ENCODE results near the gene ATP6V1C2. TPM values are rescaled to one million over a fixed set of nuclear protein-coding genes. Genes with fewer than 3 reads are reported as not detected.

ATP6V1C2 gene
- total and polyA plus RNA-seq, 2 donors (not counting 3 experiments of a cell fraction or from before 2014, with no cell fraction given): 0.03 to 0.13 TPM

- Histone ChIP-seq H2AFZ (ENCODE audit: low read depth, low read length) (no peak overlapping the region), H3K9me1 (replicated peaks; ENCODE audit: control insufficient read depth, extremely low read depth, insufficient read depth, low read length) (no peaks in the 10 kb centered on the region), H3K27me3 (ENCODE audit: control insufficient read depth in 2 of 2, insufficient read depth in 2 of 2, low read length in 2 of 2) (no peaks in the 10 kb centered on the region), H3K9ac (replicated peaks; ENCODE audit: extremely low read depth, insufficient read depth, low read length) (no peak overlapping the region), H3K9me3 (replicated peaks; ENCODE audit: control insufficient read depth, insufficient read depth, low read length) (no peaks in the 10 kb centered on the region), H3K4me2 (ENCODE audit: insufficient read depth, low read length) (no peak overlapping the region), H3K4me3 (replicated peaks in 1 of 3; ENCODE audit: insufficient read depth in 1 of 3, low read depth in 1 of 3, low read length in 3 of 3) (no peak overlapping the region), H3K36me3 (ENCODE audit: control insufficient read depth in 2 of 2, extremely low read depth in 1 of 2, insufficient read depth in 2 of 2, low read length in 2 of 2) (peaks cover 0 to 7% of the 10 kb centered on the region in 2 experiments), H4K20me1 (replicated peaks; ENCODE audit: control insufficient read depth, extremely low read depth, insufficient read depth, low read length) (no peaks in the 10 kb centered on the region), H3K4me1 (ENCODE audit: control insufficient read depth, extremely low read depth, insufficient read depth, low read length) (no peaks in the 10 kb centered on the region), H3K27ac (ENCODE audit: insufficient read depth, low read depth, low read length) (no peak overlapping the region), H3K79me2 (ENCODE audit: control insufficient read depth, insufficient read depth, low read length) (no peaks in the 10 kb centered on the region)
- TF ChIP-seq, protein P1, sequence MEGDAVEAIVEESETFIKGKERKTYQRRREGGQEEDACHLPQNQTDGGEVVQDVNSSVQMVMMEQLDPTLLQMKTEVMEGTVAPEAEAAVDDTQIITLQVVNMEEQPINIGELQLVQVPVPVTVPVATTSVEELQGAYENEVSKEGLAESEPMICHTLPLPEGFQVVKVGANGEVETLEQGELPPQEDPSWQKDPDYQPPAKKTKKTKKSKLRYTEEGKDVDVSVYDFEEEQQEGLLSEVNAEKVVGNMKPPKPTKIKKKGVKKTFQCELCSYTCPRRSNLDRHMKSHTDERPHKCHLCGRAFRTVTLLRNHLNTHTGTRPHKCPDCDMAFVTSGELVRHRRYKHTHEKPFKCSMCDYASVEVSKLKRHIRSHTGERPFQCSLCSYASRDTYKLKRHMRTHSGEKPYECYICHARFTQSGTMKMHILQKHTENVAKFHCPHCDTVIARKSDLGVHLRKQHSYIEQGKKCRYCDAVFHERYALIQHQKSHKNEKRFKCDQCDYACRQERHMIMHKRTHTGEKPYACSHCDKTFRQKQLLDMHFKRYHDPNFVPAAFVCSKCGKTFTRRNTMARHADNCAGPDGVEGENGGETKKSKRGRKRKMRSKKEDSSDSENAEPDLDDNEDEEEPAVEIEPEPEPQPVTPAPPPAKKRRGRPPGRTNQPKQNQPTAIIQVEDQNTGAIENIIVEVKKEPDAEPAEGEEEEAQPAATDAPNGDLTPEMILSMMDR (IDR thresholded peaks at IDR 0.05; ENCODE audit: extremely low read depth in 1 of 2, insufficient read depth in 1 of 2, low read depth in 1 of 2, low read length in 2 of 2): no peak
- no peak for TF ChIP-seq POLR2A (IDR thresholded peaks at IDR 0.05; ENCODE audit: low read depth, low read length)
- TF ChIP-seq GATA2 (IDR thresholded peaks at IDR 0.05; ENCODE audit: insufficient read depth, insufficient read length, low read depth, low read length): no peak
- no peak for TF ChIP-seq JUN (IDR thresholded peaks at IDR 0.05; ENCODE audit: borderline replicate concordance, insufficient read depth, insufficient read length, low read depth)
- TF ChIP-seq MAX (IDR thresholded peaks at IDR 0.05; ENCODE audit: insufficient read depth, insufficient read length): no peak
- dilution Hi-C loops (cut with MboI; ENCODE audit: extremely low pct_ligation_motif_present, low sequenced_read_pairs) (no loop called here), intact Hi-C loops (cut with micrococcal nuclease) (no loop called here)
- BruUV-seq (replicated peaks): no TSS peak
- ChIA-PET POLR2A (no interaction called here), CTCF (no interaction called here)
- DNase-seq (ENCODE audit: low read depth, low spot score) (no peak), FAIRE-seq (no peak)
These were observed 53.0 kb downstream of the ATP6V1C2 start for GRCh38 chr2:10774394-10774793.

All from endothelial cell of umbilical vein (primary cell).